BE2C (cell line): ENCODE results near the gene PRR20C. TPM values are rescaled to one million over a fixed set of nuclear protein-coding genes. Genes with fewer than 3 reads are reported as not detected.
A peak's percentile ranks its signal among the peaks of the same experiment; 100 is the strongest.
"Not testable (repeated sequence)": the region's sequence is repeated elsewhere in the genome, so short reads cannot be mapped to it uniquely, and the experiment has no call there.

Experiments used
- DNase-seq: peaks from one replicate; pipeline ENCODE4 v3.0.0-alpha.2; 2020
- H3K27me3 ChIP-seq: fragments of 250-450 bp; sonication (Bioruptor Pico); 2 replicates; pipeline ENCODE4 v1.5.1; 2020; ENCODE audit warnings: mild to moderate bottlenecking
- H3K36me3 ChIP-seq: fragments of 250-450 bp; sonication (Bioruptor Pico); 2 replicates; pipeline ENCODE4 v1.5.1; 2020; ENCODE audit warnings: mild to moderate bottlenecking
- H3K4me1 ChIP-seq: fragments of 250-450 bp; sonication (Bioruptor Pico); 2 replicates; pipeline ENCODE4 v1.5.1; 2020
- H3K4me3 ChIP-seq: 2 replicates; pipeline ENCODE4 v1.5.1; 2011; ENCODE audit warnings: low read depth, low read length
- H3K9me3 ChIP-seq: fragments of 250-450 bp; sonication (Bioruptor Pico); 2 replicates; pipeline ENCODE4 v1.5.1; 2020
- polyA plus RNA-seq: library from polyadenylated mRNA; unstranded; fragments of >200 nt; gene quantifications from one replicate; pipeline ENCODE4 v1.2.1, GENCODE V29; 2012; ENCODE audit warnings: low read depth, missing spikeins; ENCODE audit not compliant: insufficient read length, insufficient read depth
- TF ChIP-seq, protein P1 (sequence below): IDR thresholded peaks from 2 replicates; pipeline ENCODE4 v1.5.1; 2012; ENCODE audit warnings: mild to moderate bottlenecking, low read depth, low read length

PRR20C gene
- polyA plus RNA-seq = 1.2 TPM

DNA sequence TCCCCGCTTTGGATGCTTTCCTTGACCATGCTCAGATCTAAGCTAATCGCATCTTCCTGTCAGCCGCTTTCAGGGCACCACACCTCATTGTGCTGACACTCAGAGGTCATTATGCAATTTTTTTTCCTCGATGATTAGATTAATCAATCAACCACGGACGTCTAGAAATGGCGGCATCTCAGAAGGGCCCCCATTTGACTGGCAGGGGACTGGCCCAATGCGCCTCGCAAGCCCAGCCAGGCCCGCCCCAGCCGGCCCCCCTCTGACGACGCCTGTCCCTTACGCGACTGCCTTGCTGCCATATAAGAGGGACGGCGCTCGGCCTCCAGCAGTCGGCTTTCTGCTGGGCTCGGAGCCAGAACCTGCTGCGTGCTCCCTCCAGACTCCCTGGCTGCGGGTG, at the start of gene PRR20C:
TSS of gene PRR20C (plus strand) at position 301 of the 400 bp plus-strand sequence. CDS start 387 bp downstream, outside the sequence.
- H3K4me3 ChIP-seq, H3K9me3 ChIP-seq, H3K4me1 ChIP-seq, H3K36me3 ChIP-seq, DNase-seq, H3K27me3 ChIP-seq: not testable (repeated sequence)

DNA sequence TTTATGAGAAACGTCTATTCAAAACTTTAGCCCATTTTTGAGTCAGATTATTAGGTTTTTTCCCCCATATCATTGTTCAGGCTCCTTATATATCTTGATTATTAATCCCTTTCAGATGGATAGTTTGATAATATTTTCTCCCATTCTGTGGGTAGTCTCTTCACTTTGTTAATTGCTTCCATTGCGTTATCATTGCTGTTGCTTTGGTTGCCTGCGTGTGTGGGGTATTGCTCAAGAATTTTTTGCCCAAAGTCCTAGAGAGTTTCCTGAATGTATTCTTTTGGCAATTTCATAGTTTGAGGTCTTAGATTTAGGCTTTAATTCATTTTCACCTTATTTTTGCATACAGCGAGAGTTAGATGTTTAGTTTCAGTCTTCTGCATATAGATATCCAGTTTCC, 38.9 kb upstream of the PRR20C start:
- no peaks in the 10 kb centered on the region for H3K27me3 ChIP-seq
- H3K9me3 ChIP-seq = no peaks in the 10 kb centered on the region
- DNase-seq = no peak
- TF ChIP-seq, protein P1, sequence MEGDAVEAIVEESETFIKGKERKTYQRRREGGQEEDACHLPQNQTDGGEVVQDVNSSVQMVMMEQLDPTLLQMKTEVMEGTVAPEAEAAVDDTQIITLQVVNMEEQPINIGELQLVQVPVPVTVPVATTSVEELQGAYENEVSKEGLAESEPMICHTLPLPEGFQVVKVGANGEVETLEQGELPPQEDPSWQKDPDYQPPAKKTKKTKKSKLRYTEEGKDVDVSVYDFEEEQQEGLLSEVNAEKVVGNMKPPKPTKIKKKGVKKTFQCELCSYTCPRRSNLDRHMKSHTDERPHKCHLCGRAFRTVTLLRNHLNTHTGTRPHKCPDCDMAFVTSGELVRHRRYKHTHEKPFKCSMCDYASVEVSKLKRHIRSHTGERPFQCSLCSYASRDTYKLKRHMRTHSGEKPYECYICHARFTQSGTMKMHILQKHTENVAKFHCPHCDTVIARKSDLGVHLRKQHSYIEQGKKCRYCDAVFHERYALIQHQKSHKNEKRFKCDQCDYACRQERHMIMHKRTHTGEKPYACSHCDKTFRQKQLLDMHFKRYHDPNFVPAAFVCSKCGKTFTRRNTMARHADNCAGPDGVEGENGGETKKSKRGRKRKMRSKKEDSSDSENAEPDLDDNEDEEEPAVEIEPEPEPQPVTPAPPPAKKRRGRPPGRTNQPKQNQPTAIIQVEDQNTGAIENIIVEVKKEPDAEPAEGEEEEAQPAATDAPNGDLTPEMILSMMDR = no peak
- H3K36me3 ChIP-seq = no peaks in the 10 kb centered on the region
- H3K4me3 ChIP-seq = no peak overlapping the region
- no peaks in the 10 kb centered on the region for H3K4me1 ChIP-seq

DNA sequence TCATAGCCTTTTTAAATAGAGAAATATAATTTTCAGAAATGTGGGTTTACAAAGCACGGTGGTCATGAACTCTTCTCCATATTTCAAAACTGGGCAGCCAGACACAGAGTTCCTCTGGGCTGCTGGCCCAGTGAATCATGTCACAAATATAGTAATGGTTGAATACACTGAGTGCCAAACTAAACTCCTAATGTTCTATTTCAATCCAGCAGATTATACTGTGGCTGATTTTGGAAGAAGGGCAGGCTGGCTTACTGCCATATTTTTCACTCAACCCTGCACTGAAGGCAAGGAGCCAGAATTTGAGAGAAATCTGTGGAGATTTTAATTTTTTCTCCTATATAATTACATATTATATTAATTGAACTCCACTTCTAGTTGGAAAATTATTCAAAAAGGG, 30.2 kb upstream of the PRR20C start:
- H3K4me1 ChIP-seq = no peaks in the 10 kb centered on the region
- no peaks in the 10 kb centered on the region for H3K9me3 ChIP-seq
- DNase-seq = no peak
- no peaks in the 10 kb centered on the region for H3K27me3 ChIP-seq
- no peak overlapping the region for H3K4me3 ChIP-seq
- no peaks in the 10 kb centered on the region for H3K36me3 ChIP-seq
- TF ChIP-seq, protein P1 = no peak

DNA sequence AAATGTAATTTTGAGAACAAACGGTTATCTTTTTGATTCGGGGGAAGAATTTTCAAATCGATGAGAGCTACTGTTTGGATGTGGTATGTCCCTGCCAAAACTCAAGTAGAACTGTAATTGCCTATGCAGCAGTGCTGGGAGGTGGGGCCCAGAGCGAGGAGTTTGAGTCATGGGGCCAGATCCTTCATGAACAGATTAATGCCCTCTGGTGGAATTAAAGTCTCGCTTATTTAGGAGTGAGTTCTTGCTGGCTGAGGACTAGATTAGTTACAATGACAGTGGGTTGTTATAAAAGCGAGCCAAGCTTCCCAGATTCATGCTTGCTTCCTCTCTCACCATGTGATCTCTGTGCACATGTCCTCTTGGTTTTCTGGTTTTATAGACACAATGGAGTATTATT, 25.0 kb upstream of the PRR20C start:
- TF ChIP-seq, protein P1 = 0 out of 2 replicates have a peak, but pooled peaks have one; percentile 8
- H3K4me1 ChIP-seq = no peaks in the 10 kb centered on the region
- H3K9me3 ChIP-seq = no peaks in the 10 kb centered on the region
- no peaks in the 10 kb centered on the region for H3K27me3 ChIP-seq
- no peak for DNase-seq
- H3K36me3 ChIP-seq = no peaks in the 10 kb centered on the region
- no peak overlapping the region for H3K4me3 ChIP-seq

DNA sequence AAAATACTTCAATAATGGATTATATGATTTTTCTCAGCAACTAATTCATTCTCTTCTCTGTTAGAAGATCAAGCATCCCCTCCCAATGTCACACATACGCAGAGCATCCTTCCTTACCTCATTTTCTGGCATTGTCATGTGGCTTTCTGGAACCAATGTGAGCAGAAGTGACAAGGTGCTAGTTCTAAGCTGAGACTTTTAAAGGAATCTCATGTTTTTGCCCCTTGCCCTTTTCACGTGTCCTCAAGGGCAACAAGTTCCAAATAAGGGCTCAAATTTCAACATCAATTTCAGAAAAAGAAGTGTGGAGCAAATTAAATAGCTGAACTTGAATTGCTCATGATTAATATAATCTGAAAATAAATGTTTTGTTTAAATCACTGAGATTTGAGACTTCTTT, 17.8 kb upstream of the PRR20C start:
- no peak for DNase-seq
- TF ChIP-seq, protein P1 = no peak
- no peaks in the 10 kb centered on the region for H3K36me3 ChIP-seq
- no peaks in the 10 kb centered on the region for H3K9me3 ChIP-seq
- no peaks in the 10 kb centered on the region for H3K27me3 ChIP-seq
- H3K4me1 ChIP-seq = no peaks in the 10 kb centered on the region
- H3K4me3 ChIP-seq = no peak overlapping the region

DNA sequence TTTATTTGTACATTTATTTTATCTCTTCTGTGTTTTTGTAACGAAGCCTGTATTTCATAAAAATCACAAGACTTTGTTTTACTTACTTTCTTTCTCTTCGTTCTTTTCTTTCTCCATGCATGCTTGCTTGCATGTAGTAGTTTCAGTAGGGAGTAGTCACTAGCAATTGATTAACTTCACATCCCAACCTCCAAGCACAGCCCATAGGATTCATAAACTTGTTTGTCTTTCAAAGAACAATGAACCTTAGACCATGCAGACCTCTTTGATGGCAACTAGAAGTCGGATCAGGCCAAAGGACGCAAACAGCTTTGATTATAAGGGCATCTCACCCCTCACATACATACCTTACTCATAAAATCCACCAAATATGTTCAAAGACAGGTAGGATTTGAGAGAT, 16.3 kb upstream of the PRR20C start:
- Histone ChIP-seq H3K9me3 (no peaks in the 10 kb centered on the region), H3K36me3 (no peaks in the 10 kb centered on the region), H3K4me1 (no peaks in the 10 kb centered on the region), H3K27me3 (no peaks in the 10 kb centered on the region), H3K4me3 (no peak overlapping the region)
- TF ChIP-seq, protein P1 = no peak
- no peak for DNase-seq

DNA sequence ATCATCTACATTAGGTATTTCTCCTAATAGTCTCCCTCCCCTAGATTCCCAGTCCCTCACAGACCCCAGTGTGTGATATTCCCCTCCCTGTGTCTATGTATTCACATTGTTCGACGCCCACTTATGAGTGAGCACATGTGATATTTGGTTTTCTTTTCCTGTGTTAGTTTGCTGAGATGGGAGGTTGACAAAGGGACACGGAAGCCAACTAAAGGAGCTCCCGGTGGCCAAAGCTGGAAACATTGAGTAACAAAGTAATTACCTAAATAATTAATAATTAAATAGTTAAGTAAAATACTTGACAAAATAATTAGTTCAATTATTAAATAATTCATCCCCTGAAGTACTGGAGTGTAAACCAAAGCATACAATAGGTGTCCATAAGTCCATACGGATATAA, 14.9 kb upstream of the PRR20C start:
- no peak overlapping the region for H3K4me3 ChIP-seq
- no peaks in the 10 kb centered on the region for H3K9me3 ChIP-seq
- no peaks in the 10 kb centered on the region for H3K27me3 ChIP-seq
- no peak for DNase-seq
- TF ChIP-seq, protein P1 = no peak
- no peaks in the 10 kb centered on the region for H3K36me3 ChIP-seq
- no peaks in the 10 kb centered on the region for H3K4me1 ChIP-seq

DNA sequence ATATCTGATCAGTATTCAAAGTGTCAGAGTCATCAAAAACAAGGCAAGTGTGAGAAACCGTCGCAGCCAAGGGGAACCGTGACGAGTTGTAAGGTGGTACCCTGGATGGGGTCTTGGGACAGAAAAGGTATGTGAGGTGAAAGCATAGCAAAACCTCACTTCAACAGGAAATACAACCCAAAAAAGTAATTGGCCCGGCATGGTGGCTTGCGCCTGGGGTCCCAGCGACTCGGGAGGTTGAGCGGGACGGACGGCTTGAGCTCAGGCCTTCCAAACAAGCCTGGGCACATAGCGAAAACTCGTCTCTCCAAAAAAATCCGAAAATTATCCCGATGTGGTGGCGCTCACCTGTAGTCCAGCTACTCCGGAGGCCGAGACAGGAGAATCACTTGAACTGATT, 14.1 kb upstream of the PRR20C start:
- not testable (repeated sequence) for DNase-seq, H3K27me3 ChIP-seq, H3K36me3 ChIP-seq, H3K4me1 ChIP-seq, H3K9me3 ChIP-seq, H3K4me3 ChIP-seq

DNA sequence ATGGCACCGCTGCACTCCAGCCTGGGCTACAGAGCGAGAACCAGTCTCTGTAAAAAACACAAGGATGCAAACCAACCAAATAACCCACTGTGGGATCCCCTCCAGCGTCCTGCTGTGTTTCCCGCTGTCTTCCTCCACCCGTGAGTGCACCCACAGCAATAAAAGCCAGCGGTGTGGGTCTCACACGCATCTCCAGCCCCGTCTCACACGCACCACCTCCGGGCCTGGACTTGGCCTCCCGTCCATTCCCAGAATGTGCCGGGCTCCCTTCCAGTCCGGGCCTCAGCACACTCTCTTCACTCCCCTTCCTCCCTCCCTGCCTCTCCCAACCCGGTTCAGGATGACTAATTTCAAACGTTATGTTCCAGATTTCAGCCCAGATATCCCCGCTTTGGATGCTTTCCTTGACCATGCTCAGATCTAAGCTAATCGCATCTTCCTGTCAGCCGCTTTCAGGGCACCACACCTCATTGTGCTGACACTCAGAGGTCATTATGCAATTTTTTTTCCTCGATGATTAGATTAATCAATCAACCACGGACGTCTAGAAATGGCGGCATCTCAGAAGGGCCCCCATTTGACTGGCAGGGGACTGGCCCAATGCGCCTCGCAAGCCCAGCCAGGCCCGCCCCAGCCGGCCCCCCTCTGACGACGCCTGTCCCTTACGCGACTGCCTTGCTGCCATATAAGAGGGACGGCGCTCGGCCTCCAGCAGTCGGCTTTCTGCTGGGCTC, 13.5 kb upstream of the PRR20C start, which contains the start of gene PRR20A:
TSS of gene PRR20A (plus strand) at position 684 of the 734 bp plus-strand sequence. CDS start 387 bp downstream, outside the sequence.
- H3K4me3 ChIP-seq, H3K4me1 ChIP-seq, H3K36me3 ChIP-seq, H3K9me3 ChIP-seq, H3K27me3 ChIP-seq, DNase-seq: not testable (repeated sequence)
